Ishikawa (cell line): ENCODE results near the gene KRT84.

Experiments used
- CEBPB ChIP-seq: IDR thresholded peaks from 2 replicates; pipeline ENCODE4 v1.6.1; 2012
- CREB1 ChIP-seq: IDR thresholded peaks from 2 replicates; pipeline ENCODE4 v1.6.1; 2012; ENCODE audit warnings: low read depth
- EP300 ChIP-seq: IDR thresholded peaks from 2 replicates; pipeline ENCODE4 v1.6.1; 2012; ENCODE audit warnings: borderline replicate concordance
- FOXM1 ChIP-seq: IDR thresholded peaks from 2 replicates; pipeline ENCODE4 v1.6.1; 2012; ENCODE audit warnings: low read depth, borderline replicate concordance
- RAD21 ChIP-seq: IDR thresholded peaks from 2 replicates; pipeline ENCODE4 v1.6.1; 2012; ENCODE audit warnings: low read depth

- TF ChIP-seq FOXM1 (no peak), CREB1 (no peak), RAD21 (no peak; the same call in 1 of the 2 replicates), CEBPB (no peak), EP300 (no peak)
These were observed 22.5 kb upstream of the KRT84 start for GRCh38 chr12:52407918-52408317.
